ENCODE results near the gene TLCD5.
A peak's percentile ranks its signal among the peaks of the same experiment; 100 is the strongest.

TLCD5 gene

DNA sequence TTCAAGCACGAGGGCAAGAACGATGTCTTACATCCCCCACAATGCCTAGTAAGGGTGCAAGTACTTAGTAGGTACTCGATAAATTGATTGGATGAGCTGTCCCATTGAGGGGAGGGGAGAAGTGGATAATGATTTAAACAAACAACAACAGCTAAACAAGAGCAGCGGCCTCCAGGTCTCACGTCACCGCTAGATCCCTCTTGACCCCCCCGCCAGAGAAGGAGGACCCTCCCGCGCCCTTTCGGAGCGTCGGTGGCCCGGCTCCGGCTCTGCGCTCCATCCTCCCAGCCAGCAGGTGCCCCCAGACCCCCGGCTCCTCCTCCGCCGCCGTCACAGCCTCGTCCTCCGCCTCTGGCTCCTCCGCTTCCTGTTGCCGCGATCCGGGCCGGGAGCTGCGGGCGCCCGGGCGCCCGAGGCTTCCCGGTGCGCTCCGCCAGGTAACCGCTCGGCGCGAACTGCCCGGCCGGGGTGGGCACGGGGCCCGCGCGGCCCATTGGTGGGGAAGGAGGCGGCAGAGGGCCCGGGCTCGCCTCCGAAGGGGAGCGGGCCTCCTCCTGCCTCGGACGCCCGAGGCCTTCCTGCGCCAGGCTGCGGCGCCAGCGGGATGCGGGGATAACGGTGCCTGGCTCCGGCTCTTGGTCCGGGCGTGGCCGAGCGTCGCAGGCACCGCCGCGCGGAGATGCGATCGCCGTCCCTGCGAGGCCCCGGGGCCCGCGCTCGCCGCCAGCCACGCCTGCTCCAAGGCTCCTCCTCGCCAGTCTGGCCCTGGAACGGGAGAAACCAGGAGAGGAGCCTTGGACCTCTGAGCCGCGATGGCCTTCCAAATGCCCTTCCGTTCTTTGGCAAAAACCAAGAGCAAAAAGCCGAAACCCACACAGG, at the start of gene TLCD5:
TSS of gene TLCD5 (plus strand) at position 368 of the 879 bp plus-strand sequence. CDS start 2,143 bp downstream, outside the sequence.
- peak in 1 of 3 donors; percentile 39 for DNase-seq (ENCODE audit: low read depth in 3 of 3)

DNA sequence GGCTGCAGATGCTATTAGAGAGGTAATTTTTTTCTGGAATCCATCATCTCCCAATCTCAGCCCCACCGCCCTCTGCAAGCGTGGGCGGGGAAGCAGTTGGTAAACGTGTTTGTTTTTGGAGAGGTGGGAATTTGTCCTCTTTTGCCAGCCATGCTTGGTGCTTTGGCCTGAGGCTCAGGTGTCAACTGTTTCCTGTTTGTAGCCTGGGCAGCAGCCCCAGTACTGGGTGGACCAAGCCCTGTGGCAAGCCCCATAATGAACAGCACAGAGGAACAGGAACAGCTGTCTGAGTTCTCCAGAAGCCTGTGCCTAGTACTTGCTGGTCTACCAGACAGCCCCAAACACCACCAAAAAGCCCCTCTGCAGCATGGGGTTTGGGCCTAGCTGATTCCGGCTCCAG, 45.6 kb upstream of the TLCD5 start:
- DNase-seq (ENCODE audit: low read depth in 3 of 3) = no peak

DNA sequence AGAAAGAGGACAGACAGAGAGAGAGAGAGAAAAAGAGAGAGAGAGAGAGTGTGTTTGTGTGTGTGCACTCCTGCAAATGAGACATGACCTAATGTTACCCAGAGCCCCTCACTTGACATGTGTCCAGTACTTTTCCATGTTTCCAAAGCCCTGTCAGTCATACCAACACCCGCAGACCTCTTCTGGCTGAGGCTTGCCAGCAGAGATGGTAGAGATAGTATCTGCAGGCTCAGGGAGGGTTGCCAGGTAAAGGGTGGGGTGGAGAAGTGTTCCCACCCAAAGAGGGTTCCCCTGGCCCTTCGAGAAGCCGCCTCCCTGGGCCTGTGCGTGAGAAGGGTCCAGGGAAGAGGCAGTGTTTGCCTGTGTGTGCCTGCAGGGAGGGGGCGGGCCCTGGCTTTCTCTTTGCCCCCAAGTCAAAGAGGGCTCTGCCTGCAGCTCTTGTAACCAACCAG, 44.5 kb upstream of the TLCD5 start:
- DNase-seq (ENCODE audit: low read depth in 3 of 3) = no peak

DNA sequence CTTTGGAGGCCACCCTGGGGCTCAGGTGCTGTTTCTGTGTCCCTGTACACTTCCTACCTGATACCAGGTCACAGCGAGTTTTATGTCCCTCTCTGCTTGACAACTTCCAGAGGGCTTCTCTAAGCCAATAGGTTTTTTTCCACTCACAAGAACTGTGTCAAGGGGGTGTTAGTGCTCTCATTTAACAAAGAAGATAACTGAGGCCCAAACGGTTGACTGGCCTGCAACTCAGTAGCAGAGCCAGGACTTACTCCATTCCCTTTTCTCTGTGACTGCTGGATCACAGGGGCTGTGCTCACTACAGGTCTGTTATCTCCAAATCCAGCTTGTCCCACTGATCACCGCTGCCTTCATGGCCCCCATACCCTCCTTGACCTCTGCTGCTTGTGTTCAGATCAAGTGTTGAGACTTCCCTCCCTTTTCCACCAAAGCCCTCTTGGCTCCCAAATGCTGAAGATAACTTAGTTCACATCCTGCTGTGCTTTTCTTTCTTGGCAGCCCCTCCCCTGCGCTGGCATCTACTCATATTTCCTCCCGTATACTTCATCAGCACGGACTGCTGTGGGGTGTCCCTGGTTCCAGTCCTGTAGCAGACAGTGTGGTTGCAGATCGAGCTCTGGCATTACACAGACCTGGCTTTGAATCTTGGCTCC, 43.8 kb upstream of the TLCD5 start:
- DNase-seq (ENCODE audit: low read depth in 3 of 3) = no peak

DNA sequence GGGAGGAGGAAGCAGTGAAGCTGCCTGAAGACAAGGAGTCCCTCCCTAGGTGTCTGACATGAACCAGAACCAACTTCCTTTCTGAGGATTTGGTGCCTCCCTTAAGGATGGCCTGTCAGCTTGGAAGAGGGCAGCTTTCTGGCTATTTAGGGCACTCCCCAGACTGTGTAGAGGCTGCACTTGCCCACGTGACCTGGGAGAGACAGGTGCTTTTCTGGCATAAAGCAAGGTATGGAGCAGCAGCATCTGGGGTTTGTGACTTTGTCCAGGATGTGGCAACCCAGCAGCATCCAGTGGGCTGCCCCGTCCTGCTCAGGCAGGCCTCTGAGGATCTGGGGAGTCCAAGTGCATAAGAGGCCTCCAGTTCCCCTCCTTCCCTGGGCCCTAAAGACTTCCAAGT, 42.0 kb upstream of the TLCD5 start:
- DNase-seq (ENCODE audit: low read depth in 3 of 3) = no peak

DNA sequence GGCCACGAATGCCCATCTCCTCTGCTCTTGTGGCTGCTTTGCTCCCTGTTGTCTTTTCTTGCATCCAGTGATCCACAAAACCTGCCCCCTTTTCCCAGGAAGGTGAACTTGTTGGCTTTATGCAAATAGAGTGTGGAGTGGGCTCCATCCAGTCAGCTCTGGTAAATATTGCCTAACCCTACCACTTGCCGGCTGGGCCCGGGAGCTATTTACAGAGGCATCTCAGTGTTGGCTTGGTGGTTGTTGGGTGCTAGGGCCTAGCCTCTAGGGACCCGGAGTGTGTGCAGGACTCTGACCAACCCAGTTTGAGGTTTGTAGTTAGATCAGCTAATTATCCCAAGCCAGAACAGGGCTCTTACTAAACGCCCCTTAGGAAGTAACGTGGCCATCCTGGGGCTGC, 40.8 kb upstream of the TLCD5 start:
- no peak for DNase-seq (ENCODE audit: low read depth in 3 of 3)

DNA sequence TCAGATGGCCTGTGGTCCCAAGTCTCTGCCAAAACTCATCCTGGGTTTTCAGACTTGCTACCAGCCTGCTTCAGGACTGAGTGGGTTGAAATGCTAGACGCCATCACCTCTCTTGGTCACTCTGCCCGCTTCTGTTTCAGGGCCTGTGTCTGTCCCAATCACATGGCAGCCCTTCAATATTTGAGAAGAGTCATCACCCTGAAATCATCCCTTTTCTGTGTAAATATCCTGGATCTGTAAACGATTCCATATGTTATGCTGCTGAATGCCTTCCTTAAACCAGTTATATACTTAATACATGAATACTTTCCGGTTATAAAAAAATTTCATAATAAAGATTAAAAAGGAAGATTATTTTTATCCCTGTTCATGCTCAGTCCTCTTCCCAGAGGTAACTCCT, 39.8 kb upstream of the TLCD5 start:
- no peak for DNase-seq (ENCODE audit: low read depth in 3 of 3)

DNA sequence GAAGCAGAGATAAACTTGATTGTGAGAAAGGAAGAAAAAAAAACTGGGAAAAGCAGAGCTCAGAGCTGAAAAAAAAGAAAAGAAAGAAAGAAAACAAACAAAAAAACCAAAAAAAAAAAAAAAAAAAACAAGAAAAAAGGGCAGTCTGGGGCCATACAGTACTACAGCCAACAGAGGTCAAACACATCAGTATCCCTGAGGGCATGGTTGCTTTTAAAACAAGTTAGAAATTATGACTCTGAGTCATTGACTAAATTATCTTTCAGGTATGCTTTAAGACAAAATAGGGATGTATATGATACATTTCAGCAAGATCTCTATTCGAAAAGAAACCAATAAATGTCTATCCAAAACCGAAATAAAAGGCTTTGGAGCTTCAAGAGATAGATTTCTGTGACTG, 37.1 kb upstream of the TLCD5 start:
- DNase-seq (ENCODE audit: low read depth in 3 of 3) = no peak

DNA sequence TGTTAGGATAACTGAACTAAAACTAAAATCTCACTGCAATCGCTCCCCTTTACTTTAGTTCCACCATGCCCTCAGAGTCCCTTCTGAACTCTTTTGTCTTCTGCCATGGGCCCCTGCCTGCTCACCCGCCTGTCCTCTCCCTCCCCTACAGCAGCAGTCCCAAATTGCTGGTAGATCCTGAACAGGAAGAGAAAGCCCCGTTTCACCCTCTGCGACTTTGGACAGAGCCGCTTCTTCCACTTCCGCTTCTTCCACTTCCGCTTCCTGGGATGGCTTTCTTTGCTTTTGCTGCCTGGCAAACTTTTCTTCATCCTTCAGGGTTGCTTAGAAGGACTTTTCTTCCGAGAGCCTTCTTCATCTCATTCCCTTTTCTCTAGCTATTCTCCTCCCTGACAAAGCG, 35.7 kb upstream of the TLCD5 start:
- DNase-seq (ENCODE audit: low read depth in 3 of 3) = no peak

DNA sequence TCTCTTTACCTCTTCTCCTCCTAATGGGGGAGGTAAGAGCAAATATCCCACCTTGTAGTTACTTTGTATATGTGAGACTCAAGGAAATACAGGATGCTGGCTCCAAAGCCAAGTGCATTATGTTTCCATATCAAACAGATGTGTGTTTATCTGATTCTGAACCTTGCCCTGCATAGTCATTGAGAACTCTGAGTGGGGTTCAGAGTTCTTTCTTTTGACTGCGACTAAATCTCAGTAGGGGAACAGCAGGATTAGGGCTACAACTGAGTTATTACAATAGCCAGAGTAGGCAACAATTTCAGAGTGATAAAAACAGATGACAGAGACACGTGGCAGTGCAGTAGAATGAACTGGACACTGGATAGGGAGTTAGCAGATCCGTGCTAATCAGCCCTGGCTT, 34.1 kb upstream of the TLCD5 start:
- DNase-seq (ENCODE audit: low read depth in 3 of 3) = no peak

DNA sequence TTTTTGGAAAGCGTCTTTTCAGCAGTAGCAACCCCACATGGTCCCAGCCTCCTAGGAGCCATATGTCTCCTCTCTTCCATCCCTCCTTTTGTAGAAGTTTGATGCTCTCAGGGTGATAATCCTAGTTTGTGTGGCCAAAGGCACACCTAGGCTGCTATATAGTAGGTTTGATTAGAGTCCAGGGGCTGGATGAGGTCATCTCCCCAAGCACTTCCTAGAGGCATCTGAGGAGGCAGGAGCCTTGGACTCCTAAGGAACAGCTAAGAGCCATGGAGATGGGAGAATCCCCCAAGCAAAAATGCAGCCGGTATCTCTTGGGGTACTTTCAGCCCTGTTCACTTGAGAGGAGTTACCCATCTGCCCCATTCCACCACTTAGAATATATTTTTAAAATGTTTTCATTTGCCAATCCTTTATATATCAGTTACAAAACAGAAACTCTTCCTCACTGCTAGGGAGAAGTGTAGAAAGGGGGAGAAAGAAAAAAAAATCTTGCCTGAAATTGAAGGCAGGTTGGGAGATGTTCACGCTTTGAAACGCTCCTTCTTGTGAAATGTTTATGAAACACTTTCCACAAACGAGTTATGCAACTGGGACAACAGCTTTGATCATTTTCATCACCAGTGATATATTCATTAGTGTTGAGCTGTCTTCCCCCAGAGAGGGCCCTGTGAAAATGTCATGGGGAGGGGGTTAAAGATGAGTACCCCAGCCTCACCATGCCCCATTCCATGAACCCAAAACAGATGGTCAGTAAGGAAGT, 31.9 kb upstream of the TLCD5 start:
- DNase-seq (ENCODE audit: low read depth in 3 of 3) = no peak

DNA sequence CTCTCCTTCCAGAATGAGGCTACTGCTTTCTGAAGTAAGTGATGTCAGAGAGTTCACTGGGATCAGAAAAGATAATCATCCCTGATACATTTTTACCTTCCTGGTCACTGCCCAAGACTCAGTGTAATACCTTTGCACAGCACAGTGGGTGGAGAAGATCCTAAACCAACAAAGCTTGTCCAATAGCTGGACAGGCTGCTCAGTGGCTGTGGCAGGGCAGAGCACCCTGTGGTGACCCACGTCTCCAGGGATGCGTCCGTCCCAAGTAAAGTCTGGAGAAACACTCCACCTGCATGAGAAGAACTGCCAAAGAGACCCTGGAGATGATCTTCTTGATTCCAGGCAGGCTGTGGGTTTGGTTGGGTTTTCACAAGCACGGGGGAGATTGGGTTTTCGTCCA, 31.0 kb upstream of the TLCD5 start:
- no peak for DNase-seq (ENCODE audit: low read depth in 3 of 3)

DNA sequence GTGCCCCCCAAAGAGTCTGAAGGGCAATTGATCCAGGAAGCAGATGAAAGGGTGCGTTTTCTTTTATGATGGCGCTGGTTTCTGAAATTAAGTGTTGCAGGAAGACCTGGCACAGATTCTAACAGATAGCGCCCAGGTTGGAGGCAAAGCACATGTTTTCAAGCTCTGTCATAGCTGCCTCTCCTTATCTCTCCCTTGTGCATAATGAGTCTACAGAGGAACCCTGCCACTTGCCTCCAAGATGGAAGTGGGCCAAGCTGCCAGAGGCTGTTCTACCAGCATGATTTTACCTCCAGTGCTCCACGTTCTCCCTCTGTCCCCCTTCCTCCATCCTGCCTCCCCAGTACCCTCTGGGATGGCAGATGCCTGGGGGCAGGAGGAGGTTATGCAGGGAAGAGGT, 30.0 kb upstream of the TLCD5 start:
- no peak for DNase-seq (ENCODE audit: low read depth in 3 of 3)

DNA sequence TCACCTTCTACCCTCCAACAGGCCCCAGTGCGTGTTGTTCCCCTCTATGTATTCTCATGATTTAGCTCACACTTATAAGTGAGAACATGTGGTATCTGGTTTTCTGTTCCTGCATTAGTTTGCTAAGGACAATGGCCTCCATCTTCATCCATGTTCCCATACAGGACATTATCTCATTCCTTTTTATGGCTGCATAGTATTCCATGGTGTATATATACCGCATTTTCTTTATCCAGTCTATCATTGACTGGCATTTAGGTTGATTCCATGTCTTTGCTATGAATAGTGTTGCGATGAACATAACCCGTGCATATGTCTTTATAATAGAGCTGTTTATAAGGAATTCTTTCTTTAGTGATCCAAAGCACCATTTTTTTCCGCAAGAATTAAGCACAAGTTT, 28.5 kb upstream of the TLCD5 start:
- no peak for DNase-seq (ENCODE audit: low read depth in 3 of 3)

DNA sequence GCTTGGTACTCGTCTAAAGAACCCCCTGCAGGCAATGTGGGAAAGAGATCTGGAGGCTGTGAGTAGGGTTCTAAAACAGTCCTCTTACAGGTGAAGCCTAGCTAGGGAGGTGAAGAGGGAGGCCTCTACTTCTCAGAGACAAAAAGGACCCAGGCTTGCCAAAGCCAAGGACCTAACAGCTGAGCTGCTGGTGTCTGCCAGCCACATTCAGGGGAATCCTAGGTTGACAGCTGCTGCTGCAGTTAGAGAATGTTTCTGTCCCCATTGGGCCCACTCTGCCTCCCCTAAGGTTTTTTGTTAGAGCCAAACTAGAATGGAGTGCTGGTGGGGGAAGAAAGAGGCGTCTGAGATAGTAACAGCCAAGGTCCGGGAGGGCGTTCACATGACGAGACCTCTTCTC, 26.6 kb upstream of the TLCD5 start:
- no peak for DNase-seq (ENCODE audit: low read depth in 3 of 3)

DNA sequence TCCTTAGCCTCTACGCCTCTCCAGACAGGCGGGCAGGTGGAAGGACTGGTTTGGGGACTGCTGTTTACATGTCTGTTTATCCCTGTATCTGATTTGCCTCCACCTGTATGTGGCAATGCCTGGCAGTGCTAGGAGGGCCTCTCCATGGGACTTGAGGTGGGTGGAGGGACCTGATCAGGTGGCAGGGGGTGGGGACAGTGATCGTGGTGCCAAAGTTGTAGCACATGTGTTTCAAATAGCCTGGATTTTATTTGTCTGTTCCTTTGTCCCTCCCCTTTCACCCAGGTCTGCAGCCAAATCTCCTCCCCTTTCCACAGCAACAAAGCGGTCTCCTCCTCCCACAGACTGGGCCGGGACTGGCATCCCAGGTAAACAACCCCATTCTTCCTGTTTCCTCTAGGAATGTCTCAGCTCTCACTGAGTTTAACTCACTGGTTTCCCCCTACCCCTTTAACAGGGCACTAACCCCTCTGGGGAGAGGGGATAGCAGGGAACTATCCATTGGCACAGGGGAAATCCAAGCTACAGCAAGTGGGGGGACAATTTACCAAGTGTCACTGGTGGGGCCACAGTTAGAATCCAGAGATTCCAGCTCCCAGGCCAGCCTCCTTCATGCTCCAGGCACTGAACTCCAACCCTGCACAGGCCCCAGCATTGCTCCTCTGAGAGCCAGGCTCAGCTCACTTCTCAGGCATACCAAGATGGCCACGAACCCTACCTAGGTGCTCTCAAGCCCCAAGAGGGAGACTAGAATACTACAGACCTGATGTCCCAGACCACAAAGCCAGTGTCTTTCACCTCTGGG, 22.9 kb upstream of the TLCD5 start:
- DNase-seq (ENCODE audit: low read depth in 3 of 3) = no peak

DNA sequence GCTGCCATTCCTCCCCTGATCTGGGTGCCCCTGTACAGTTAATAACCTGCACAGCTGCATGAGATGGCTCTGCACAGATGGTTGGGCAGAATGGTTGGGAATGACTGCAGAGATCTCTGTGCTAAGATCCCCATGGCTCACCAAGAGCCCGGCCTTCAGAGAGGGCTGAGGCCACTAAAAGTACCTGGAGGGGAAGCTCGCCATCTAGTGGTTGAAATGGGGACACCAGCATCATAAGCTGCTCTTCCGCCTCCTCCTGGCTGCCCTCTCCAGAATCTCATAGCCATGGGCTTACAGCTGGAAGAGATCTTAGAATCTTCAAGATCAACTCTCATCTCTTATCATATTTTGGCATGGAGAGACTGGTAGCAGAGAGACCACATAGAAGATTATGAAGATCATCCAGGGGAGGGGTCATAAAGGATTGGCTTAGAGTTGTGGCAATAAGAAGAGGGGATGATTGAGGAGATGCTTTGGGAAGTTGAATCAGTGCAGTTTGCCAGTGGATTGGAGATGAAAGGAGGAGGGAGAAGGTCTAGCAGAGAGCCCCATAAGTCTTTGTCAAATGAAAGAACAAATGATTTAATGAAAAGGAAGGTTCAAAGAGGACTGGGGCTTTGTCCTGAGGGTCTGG, 22.0 kb upstream of the TLCD5 start:
- peak; percentile 14 to 58 (median 43) for DNase-seq (ENCODE audit: low read depth in 3 of 3)

DNA sequence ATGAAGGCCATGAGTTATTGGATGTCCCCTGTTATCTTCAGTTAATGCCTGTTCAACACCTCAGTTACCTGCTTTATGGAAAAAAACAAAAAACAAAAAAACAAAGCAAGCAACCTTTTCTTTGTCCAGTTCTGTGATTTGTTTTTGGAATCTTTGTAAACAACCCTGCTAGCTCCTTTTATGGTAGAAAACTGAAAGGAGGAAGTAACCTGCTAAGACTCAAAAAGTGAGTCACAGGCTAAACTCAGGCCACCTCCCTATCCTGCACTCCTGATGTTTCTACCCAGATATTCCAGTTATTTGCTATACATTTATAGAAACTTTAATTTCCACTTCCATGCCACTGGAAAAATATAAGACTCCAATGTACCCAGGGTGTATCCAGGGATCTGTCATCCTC, 20.6 kb upstream of the TLCD5 start:
- no peak for DNase-seq (ENCODE audit: low read depth in 3 of 3)

DNA sequence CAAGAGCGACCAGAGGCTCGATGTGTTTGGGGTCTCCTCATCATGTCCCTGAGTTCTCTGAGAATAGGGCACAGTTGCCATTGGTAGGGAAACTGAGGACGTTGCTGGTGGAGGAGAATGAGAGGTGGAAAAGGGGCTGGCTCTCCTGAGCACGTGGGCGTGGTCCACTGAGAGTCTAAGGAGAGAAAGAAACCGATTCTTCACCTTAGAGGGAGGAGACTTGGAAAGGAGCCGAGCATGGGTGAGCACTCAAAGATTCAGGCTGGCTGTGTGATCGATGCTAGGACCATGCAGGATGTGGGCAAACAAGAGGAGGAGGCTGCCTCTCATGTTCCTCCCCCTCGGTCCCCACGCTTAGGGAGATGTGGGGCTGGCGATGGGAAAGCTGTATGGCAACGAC, 19.8 kb upstream of the TLCD5 start:
- DNase-seq (ENCODE audit: low read depth in 3 of 3) = no peak

DNA sequence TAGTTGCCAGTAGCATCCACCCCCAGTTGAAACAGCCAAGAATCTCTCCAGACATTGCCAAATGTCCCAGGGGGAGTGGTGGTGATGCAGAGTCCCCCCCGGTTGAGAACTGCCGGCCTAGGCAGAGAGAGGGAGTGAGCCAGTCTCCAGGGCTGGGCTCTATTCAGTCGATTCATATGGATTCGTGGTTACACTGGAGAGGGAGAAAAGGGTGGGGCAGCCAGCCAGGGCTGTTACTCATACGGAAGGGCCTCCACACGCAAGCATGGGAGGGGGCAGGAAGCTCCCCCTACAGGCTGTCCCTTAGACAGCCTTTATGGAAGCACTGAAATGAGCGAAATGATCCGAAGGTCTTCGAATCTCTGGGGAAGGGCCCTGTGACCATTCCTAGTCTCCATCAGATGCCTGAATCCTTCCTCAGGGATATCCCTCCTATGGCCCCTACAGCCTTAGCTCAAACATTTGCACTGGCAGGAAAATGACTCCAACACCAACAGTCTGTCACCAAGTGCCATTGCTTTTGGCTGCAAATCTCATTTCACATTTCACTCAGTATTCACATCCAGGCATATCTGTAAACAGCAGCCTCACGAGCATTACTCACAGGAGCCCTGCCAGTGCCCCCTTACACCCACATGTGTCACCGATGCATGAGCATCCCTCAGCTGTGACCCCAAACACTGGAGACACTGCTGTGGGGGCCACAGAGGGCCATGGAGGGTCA, 18.4 kb upstream of the TLCD5 start:
- no peak for DNase-seq (ENCODE audit: low read depth in 3 of 3)

DNA sequence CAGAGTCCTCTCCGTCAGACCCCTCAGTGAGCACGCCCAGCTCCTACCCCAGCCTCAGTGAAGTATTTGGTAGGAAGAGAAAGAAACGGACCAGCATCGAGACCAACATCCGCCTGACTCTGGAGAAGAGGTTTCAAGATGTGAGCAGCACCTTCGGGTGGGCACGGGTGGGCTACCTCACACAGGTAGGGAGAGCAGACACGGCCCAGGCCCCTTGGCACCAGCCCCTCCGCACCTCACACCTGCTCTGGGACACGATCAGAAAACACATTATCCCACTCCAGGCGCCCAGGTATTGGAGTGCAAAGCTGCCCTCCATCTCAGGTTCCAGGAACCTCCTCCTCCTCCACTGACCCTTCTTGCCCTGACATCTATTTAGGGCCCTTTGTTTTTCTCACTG, 17.6 kb upstream of the TLCD5 start:
- no peak for DNase-seq (ENCODE audit: low read depth in 3 of 3)
